ENCODE data around the gene KCTD3. TPM values are rescaled to one million over a fixed set of nuclear protein-coding genes. Genes with fewer than 3 reads are reported as not detected.

KCTD3 gene
- total and polyA plus RNA-seq, 2 experiments from 2014 or later = 34.0 to 40.8 TPM

DNA sequence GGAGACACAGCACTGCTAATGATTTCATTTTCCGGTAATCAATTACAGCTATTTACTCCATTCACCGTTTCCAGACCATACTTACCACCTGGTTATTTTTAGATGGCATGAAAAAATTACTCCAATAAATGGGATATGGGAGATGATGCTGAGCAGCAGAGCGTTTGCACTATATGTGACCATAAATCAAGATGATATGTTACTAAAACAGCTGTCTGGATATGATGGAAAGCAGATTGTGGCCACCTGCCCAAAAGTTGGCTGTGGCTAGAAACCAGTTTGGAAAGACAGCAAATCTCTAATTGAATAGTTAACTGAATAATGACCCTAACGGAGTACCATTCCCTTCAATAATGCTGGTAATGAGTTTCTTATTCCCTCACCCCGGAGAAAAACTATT lies 22.5 kb upstream of the KCTD3 start:
- no peaks in the 10 kb centered on the region for H3K36me3 ChIP-seq
- TF ChIP-seq, protein P1, sequence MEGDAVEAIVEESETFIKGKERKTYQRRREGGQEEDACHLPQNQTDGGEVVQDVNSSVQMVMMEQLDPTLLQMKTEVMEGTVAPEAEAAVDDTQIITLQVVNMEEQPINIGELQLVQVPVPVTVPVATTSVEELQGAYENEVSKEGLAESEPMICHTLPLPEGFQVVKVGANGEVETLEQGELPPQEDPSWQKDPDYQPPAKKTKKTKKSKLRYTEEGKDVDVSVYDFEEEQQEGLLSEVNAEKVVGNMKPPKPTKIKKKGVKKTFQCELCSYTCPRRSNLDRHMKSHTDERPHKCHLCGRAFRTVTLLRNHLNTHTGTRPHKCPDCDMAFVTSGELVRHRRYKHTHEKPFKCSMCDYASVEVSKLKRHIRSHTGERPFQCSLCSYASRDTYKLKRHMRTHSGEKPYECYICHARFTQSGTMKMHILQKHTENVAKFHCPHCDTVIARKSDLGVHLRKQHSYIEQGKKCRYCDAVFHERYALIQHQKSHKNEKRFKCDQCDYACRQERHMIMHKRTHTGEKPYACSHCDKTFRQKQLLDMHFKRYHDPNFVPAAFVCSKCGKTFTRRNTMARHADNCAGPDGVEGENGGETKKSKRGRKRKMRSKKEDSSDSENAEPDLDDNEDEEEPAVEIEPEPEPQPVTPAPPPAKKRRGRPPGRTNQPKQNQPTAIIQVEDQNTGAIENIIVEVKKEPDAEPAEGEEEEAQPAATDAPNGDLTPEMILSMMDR (IDR thresholded peaks at IDR 0.05; ENCODE audit: low read depth, low read length) = no peak
- no peak overlapping the region for H3K27ac ChIP-seq
- no peaks in the 10 kb centered on the region for H3K9me3 ChIP-seq (ENCODE audit: low read depth)
- H3K27me3 ChIP-seq = no peaks in the 10 kb centered on the region
- H3K4me1 ChIP-seq (ENCODE audit: low read depth) = no peaks in the 10 kb centered on the region
- no peak overlapping the region for H3K4me3 ChIP-seq
- no peak for DNase-seq (ENCODE audit: low read depth in 1 of 2, low spot score in 1 of 2)

GRCh38 chr1:215545096-215545495 lies 22.0 kb upstream of the KCTD3 start:
- TF ChIP-seq, protein P1 (IDR thresholded peaks at IDR 0.05; ENCODE audit: low read depth, low read length) = no peak
- Histone ChIP-seq H3K9me3 (ENCODE audit: low read depth) (no peaks in the 10 kb centered on the region), H3K36me3 (no peaks in the 10 kb centered on the region), H3K27ac (no peak overlapping the region), H3K4me1 (ENCODE audit: low read depth) (no peaks in the 10 kb centered on the region), H3K27me3 (no peaks in the 10 kb centered on the region), H3K4me3 (no peak overlapping the region)
- DNase-seq (ENCODE audit: low read depth in 1 of 2, low spot score in 1 of 2) = no peak

DNA sequence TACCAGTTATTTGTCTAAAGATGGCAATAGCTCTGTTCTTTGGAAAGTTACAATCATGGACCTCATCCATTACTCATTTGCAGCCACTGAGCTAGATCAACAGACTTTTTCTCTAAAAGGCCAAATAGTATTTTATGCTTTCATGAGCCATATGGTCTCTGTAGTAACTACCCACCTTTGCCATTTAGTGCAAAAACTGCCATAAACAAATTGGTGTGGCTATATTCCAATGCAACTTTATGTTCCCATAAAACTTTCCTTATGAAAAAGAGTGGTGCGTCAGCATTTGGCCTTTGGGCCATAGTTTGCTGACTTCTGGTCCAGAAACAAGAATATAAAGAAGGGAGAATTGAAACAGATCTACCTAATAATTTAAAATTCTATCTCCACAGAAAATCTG lies 20.1 kb upstream of the KCTD3 start:
- no peak for DNase-seq (ENCODE audit: low read depth in 1 of 2, low spot score in 1 of 2)

DNA sequence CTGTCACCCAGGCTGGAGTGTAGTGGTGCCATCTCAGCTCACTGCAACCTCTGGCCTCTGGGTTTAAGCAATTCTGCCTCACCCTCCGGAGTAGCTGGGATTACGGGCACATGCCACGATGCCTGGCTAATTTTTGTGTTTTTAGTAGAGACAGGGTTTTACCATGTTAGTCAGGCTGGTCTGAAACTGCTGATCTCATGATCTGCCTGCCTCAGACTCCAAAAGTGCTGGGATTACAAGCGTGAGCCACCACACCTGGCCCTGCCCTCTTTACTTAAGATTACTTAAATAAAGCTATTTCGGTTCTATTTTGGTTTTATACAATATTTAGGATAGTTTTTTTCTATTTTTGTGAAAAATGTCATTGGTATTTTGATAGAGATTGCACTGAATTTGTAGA lies 15.3 kb upstream of the KCTD3 start:
- DNase-seq (ENCODE audit: low read depth in 1 of 2, low spot score in 1 of 2) = no peak
- TF ChIP-seq, protein P1 (IDR thresholded peaks at IDR 0.05; ENCODE audit: low read depth, low read length) = no peak
- no peaks in the 10 kb centered on the region for H3K36me3 ChIP-seq

More for the DNA sequence above, 20.1 kb upstream of the KCTD3 start:
- TF ChIP-seq, protein P1 (IDR thresholded peaks at IDR 0.05; ENCODE audit: low read depth, low read length) = no peak
- H3K4me1 ChIP-seq (ENCODE audit: low read depth) = no peaks in the 10 kb centered on the region
- H3K27me3 ChIP-seq = no peaks in the 10 kb centered on the region
- H3K27ac ChIP-seq = no peak overlapping the region
- H3K4me3 ChIP-seq = no peak overlapping the region
- no peaks in the 10 kb centered on the region for H3K9me3 ChIP-seq (ENCODE audit: low read depth)
- H3K36me3 ChIP-seq = no peaks in the 10 kb centered on the region

DNA sequence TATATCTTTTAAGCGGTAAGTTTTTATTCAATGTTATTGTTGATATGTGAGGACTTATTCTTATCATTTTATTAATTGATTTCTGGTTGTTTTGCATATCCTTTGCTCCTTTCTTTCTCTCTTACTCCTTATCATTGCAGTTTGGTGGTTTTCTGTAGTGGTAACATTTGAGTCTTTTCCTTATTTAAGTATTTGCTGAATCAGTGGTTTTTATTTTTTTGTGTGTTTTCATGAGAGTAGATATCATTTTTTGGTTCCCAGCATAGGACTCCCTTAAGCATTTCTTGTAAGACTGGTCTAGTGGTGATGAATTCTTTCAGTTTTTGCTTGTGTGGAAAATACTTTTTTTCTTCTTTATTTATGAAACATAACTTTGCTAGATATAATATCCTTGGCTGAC lies 12.2 kb upstream of the KCTD3 start:
- Histone ChIP-seq H3K27ac (no peak overlapping the region), H3K4me1 (ENCODE audit: low read depth) (no peaks in the 10 kb centered on the region), H3K4me3 (no peak overlapping the region), H3K27me3 (no peaks in the 10 kb centered on the region), H3K9me3 (ENCODE audit: low read depth) (no peaks in the 10 kb centered on the region), H3K36me3 (no peaks in the 10 kb centered on the region)
- TF ChIP-seq, protein P1 (IDR thresholded peaks at IDR 0.05; ENCODE audit: low read depth, low read length) = no peak
- no peak for DNase-seq (ENCODE audit: low read depth in 1 of 2, low spot score in 1 of 2)

More for the DNA sequence above, 15.3 kb upstream of the KCTD3 start:
- no peaks in the 10 kb centered on the region for H3K9me3 ChIP-seq (ENCODE audit: low read depth)
- no peak overlapping the region for H3K4me3 ChIP-seq
- H3K27ac ChIP-seq = no peak overlapping the region
- H3K27me3 ChIP-seq = no peaks in the 10 kb centered on the region
- no peaks in the 10 kb centered on the region for H3K4me1 ChIP-seq (ENCODE audit: low read depth)

DNA sequence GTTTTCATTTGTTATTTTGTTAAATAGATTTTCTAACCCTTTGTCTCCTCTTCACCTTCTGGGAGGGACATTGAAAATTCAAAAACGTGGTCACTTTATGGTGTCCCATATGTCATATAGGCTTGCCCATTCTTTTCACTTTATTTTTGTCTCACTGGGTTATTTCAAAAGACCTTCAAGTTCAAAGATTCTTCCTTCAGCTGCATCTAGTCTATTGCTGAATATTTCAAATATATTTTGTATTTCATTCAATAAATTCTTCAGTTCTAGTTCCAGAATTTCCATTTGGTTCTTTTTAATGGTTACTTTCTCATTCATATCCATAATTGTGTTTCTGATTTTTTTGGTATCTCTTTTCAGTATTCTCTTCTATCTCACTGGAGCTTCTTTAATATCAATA lies 11.6 kb upstream of the KCTD3 start:
- Histone ChIP-seq H3K4me3 (no peak overlapping the region), H3K9me3 (ENCODE audit: low read depth) (no peaks in the 10 kb centered on the region), H3K27ac (no peak overlapping the region), H3K27me3 (no peaks in the 10 kb centered on the region), H3K36me3 (no peaks in the 10 kb centered on the region), H3K4me1 (ENCODE audit: low read depth) (no peaks in the 10 kb centered on the region)
- no peak for DNase-seq (ENCODE audit: low read depth in 1 of 2, low spot score in 1 of 2)
- TF ChIP-seq, protein P1 (IDR thresholded peaks at IDR 0.05; ENCODE audit: low read depth, low read length) = no peak
